ENCODE results near the gene FMO1. TPM values are rescaled to one million over a fixed set of nuclear protein-coding genes. Genes with fewer than 3 reads are reported as not detected.

FMO1 gene
- total RNA-seq, 2 experiments from 2014 or later = 0.34 to 0.38 TPM

Small RNAs within 50 kb of the gene (small RNA-seq; reads per million reads assigned to genes)
- not detected for gene RF00019

Other genes with a start within 250 kb of the FMO1 start
- gene FMO3, start 157.6 kb upstream of the FMO1 start, total RNA-seq (2014; rRNA removed; shearing (Covaris generic)) = not detected in 2 replicates
- not detected in 2 replicates for gene FMO3, start 157.6 kb upstream of the FMO1 start, total RNA-seq (2022)
- gene FMO2, start 63.2 kb upstream of the FMO1 start, total RNA-seq (2014; rRNA removed; shearing (Covaris generic)) = not detected in 2 replicates
- not detected in 2 replicates for gene FMO2, start 63.2 kb upstream of the FMO1 start, total RNA-seq (2022)
- gene FMO4, start 65.7 kb downstream of the FMO1 start, total RNA-seq (2014; rRNA removed; shearing (Covaris generic)) = 3.9 and 4.0 TPM in 2 replicates
- gene FMO4, start 65.7 kb downstream of the FMO1 start, total RNA-seq (2022) = 2.6 and 4.8 TPM in 2 replicates
- 73.5 and 75.3 TPM in 2 replicates for gene PRRC2C, start 237.0 kb downstream of the FMO1 start, total RNA-seq (2014; rRNA removed; shearing (Covaris generic))
- 191 and 203 TPM in 2 replicates for gene PRRC2C, start 237.0 kb downstream of the FMO1 start, total RNA-seq (2022)